ENCODE measurements around the gene SAMD4A. TPM values are rescaled to one million over a fixed set of nuclear protein-coding genes. Genes with fewer than 3 reads are reported as not detected.

The SAMD4A gene
- total RNA-seq, 1 experiment from 2014 or later = 9.6 TPM

- no peak overlapping the region for H2BK20ac ChIP-seq (ENCODE audit: low read depth, low read length, poor library complexity, severe bottlenecking)
- H2BK15ac ChIP-seq (ENCODE audit: low read depth, low read length) = no peak overlapping the region
- H3K23me2 ChIP-seq (ENCODE audit: insufficient read length, low read depth, low read length, poor library complexity, severe bottlenecking) = no peaks in the 10 kb centered on the region
- H3K27me3 ChIP-seq (ENCODE audit: insufficient read depth, low read length) = no peaks in the 10 kb centered on the region
- H2AK5ac ChIP-seq (ENCODE audit: insufficient read length, low read length) = no peak overlapping the region
- H4K20me1 ChIP-seq (ENCODE audit: control insufficient read depth, insufficient read depth, insufficient read length) = no peaks in the 10 kb centered on the region
- Mint-ChIP-seq H3K4me3 (no peak overlapping the region), H3K9me3 (no peaks in the 10 kb centered on the region), H3K27ac (no peak overlapping the region), H3K27me3 (ENCODE audit: low read depth) (no peaks in the 10 kb centered on the region), H3K4me1 (peaks cover 3 to 7% of the 10 kb centered on the region in 2 experiments; a peak in 3 of 4 replicates), H3K36me3 (ENCODE audit: insufficient read depth in 1 of 3, low read depth in 3 of 3) (no peaks in the 10 kb centered on the region; a peak in 1 of 7 replicates)
- H3T11ph ChIP-seq (ENCODE audit: low read length) = no peak overlapping the region
- no peak overlapping the region for H3K9ac ChIP-seq (ENCODE audit: extremely low read depth, insufficient read length, low read length)
- WGBS (ENCODE audit: extremely low coverage, insufficient read length, low lambda C conversion rate) = no CpG with 5 or more reads among the region's 5 CpGs
- no peak overlapping the region for H3K27ac ChIP-seq (ENCODE audit: insufficient read length, low read depth, low read length)
- H2BK120ac ChIP-seq (ENCODE audit: low read depth, low read length, poor library complexity, severe bottlenecking) = no peak overlapping the region
- no peak for DNase-seq
- no peak overlapping the region for H4K8ac ChIP-seq (replicated peaks; ENCODE audit: insufficient read length, low read depth, low read length)
- no peak overlapping the region for H3K56ac ChIP-seq (ENCODE audit: insufficient read length, low read depth, low read length)
- H3K9me3 ChIP-seq (ENCODE audit: control insufficient read depth, low read depth, low read length) = no peaks in the 10 kb centered on the region
- no peaks in the 10 kb centered on the region for H3K79me2 ChIP-seq (ENCODE audit: insufficient read depth, low read length)
- H3K4me2 ChIP-seq (ENCODE audit: insufficient read depth, insufficient read length, low read length) = no peak overlapping the region
- no peak overlapping the region for H2AFZ ChIP-seq (ENCODE audit: low read length)
- no peak overlapping the region for H3K23ac ChIP-seq (ENCODE audit: insufficient read length, low read depth, low read length)
- H2BK5ac ChIP-seq (ENCODE audit: insufficient read length, low read length) = no peak overlapping the region
- H3K14ac ChIP-seq (ENCODE audit: insufficient read depth, low read length) = no peak overlapping the region
- H3K4ac ChIP-seq (ENCODE audit: low read depth, low read length) = no peak overlapping the region
- H2BK12ac ChIP-seq (ENCODE audit: insufficient read length, low read depth, low read length) = no peak overlapping the region
- peaks cover 3% of the 10 kb centered on the region; the same call in 1 of the 2 replicates for H3K4me1 ChIP-seq (ENCODE audit: insufficient read depth, low read length)
- H4K5ac ChIP-seq (ENCODE audit: insufficient read length, low read depth, low read length) = no peak overlapping the region
- TF ChIP-seq CTCF (conservative IDR thresholded peaks at IDR 0.05) = no peak
- no peak overlapping the region for H4K91ac ChIP-seq (ENCODE audit: insufficient read length, low read depth, low read length)
- no peak overlapping the region for H3K18ac ChIP-seq (ENCODE audit: insufficient read length, low read depth, low read length)
- no peaks in the 10 kb centered on the region for H3K79me1 ChIP-seq (ENCODE audit: insufficient read depth, low read depth, low read length, poor library complexity, severe bottlenecking)
Measured at GRCh38 chr14:54742492-54743350, 175.8 kb downstream of the SAMD4A start.
